Upper lobe of right lung (tissue), 1 donor: ENCODE measurements around the gene NAALADL2. TPM values are rescaled to one million over a fixed set of nuclear protein-coding genes. Genes with fewer than 3 reads are reported as not detected.

Experiments
- ATAC-seq: fragments of 200-7000 bp; cut with Tn5 transposase; one replicate; pipeline ENCODE4 v1.9.1; 2020; ENCODE audit warnings: mild to moderate bottlenecking, moderate library complexity
- DNase-seq: peaks from one replicate; pipeline ENCODE4 v3.0.0-alpha.2; 2020
- H3K27ac ChIP-seq: fragments of 200-600 bp; one replicate; pipeline ENCODE4 v1.8.0; 2022
- H3K27me3 ChIP-seq: fragments of 200-600 bp; one replicate; pipeline ENCODE4 v1.8.0; 2022; ENCODE audit warnings: mild to moderate bottlenecking
- H3K36me3 ChIP-seq: fragments of 200-600 bp; one replicate; pipeline ENCODE4 v1.8.0; 2022
- H3K4me1 ChIP-seq: fragments of 200-600 bp; one replicate; pipeline ENCODE4 v1.8.0; 2022
- H3K4me3 ChIP-seq: fragments of 200-600 bp; one replicate; pipeline ENCODE4 v1.8.0; 2022; ENCODE audit warnings: mild to moderate bottlenecking
- H3K9me3 ChIP-seq: fragments of 200-600 bp; one replicate; pipeline ENCODE4 v1.8.0; 2022
- intact Hi-C: fragments of 100-400 bp; cut with DNase I; formaldehyde crosslinking; loops from one replicate; pipeline ENCODE4 v1.11.0; 2022
- total RNA-seq: library from RNA; stranded (reverse); fragmentation: NEBNext Ultra II Directional; extraction: Animal tissue kit (Norgen Biotek cat#: 25700); gene quantifications from one replicate; pipeline ENCODE4 v1.2.1, GENCODE V29; 2021
- TF ChIP-seq, protein P1 (sequence below): fragments of 200-600 bp; IDR thresholded peaks from one replicate; pipeline ENCODE4 v1.8.0; 2022; ENCODE audit warnings: antibody characterized with exemption
- donor health status: DM: no; HTN: yes; CAD: no; lungs with severe emphysema.

Gene NAALADL2
- total RNA-seq, 1 donor from 2014 or later = 8.5 TPM

- Histone ChIP-seq H3K27me3 (no peaks in the 10 kb centered on the region), H3K36me3 (no peaks in the 10 kb centered on the region), H3K4me3 (no peak overlapping the region), H3K9me3 (no peaks in the 10 kb centered on the region), H3K27ac (no peak overlapping the region), H3K4me1 (no peaks in the 10 kb centered on the region)
- intact Hi-C loops = no loop called here
- ATAC-seq (no peak), DNase-seq (no peak)
- TF ChIP-seq, protein P1, sequence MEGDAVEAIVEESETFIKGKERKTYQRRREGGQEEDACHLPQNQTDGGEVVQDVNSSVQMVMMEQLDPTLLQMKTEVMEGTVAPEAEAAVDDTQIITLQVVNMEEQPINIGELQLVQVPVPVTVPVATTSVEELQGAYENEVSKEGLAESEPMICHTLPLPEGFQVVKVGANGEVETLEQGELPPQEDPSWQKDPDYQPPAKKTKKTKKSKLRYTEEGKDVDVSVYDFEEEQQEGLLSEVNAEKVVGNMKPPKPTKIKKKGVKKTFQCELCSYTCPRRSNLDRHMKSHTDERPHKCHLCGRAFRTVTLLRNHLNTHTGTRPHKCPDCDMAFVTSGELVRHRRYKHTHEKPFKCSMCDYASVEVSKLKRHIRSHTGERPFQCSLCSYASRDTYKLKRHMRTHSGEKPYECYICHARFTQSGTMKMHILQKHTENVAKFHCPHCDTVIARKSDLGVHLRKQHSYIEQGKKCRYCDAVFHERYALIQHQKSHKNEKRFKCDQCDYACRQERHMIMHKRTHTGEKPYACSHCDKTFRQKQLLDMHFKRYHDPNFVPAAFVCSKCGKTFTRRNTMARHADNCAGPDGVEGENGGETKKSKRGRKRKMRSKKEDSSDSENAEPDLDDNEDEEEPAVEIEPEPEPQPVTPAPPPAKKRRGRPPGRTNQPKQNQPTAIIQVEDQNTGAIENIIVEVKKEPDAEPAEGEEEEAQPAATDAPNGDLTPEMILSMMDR = no peak
Measured at GRCh38 chr3:175410251-175410650, 551.1 kb downstream of the NAALADL2 start.

GRCh38 chr3:175411405-175411804 lies 552.3 kb downstream of the NAALADL2 start:
- TF ChIP-seq, protein P1 = no peak
- Histone ChIP-seq H3K9me3 (no peaks in the 10 kb centered on the region), H3K36me3 (no peaks in the 10 kb centered on the region), H3K4me1 (no peaks in the 10 kb centered on the region), H3K27ac (no peak overlapping the region), H3K27me3 (no peaks in the 10 kb centered on the region), H3K4me3 (no peak overlapping the region)
- ATAC-seq = no peak
- DNase-seq = no peak
- intact Hi-C loops = no loop called here

- no peak for DNase-seq
- no peak for ATAC-seq
- H3K4me3 ChIP-seq = no peak overlapping the region
- no peaks in the 10 kb centered on the region for H3K27me3 ChIP-seq
- H3K36me3 ChIP-seq = no peaks in the 10 kb centered on the region
- intact Hi-C loops = no loop called here
- TF ChIP-seq, protein P1 = no peak
- no peak overlapping the region for H3K27ac ChIP-seq
- H3K9me3 ChIP-seq = no peaks in the 10 kb centered on the region
- no peaks in the 10 kb centered on the region for H3K4me1 ChIP-seq
Measured at GRCh38 chr3:175411946-175412345, 552.8 kb downstream of the NAALADL2 start.

GRCh38 chr3:175413926-175414325 lies 554.8 kb downstream of the NAALADL2 start:
- Histone ChIP-seq H3K9me3 (no peaks in the 10 kb centered on the region), H3K36me3 (no peaks in the 10 kb centered on the region), H3K27me3 (no peaks in the 10 kb centered on the region), H3K27ac (no peak overlapping the region), H3K4me1 (no peaks in the 10 kb centered on the region), H3K4me3 (no peak overlapping the region)
- intact Hi-C loops = no loop called here
- TF ChIP-seq, protein P1 = no peak
- DNase-seq = no peak
- no peak for ATAC-seq

DNA sequence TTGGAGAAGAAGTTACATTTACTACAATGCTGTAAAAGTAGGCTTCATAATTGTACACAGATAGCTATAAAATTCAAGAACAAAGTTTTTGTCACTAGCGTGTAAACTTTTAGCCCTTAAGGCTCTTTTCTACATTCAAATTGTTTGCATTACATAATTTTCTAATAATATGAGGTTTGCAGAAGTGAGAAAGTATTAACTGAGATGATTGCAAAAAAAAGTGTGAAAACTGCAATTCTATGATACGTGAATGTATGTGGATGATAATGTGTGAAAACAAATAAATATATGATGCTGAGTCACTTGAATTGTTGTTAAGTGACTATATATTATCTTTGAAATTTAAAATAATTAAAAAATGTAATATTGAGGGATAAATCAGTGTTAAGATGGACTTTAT lies 557.5 kb downstream of the NAALADL2 start:
- intact Hi-C loops = no loop called here
- no peak for DNase-seq
- Histone ChIP-seq H3K27me3 (no peaks in the 10 kb centered on the region), H3K4me3 (no peak overlapping the region), H3K4me1 (no peaks in the 10 kb centered on the region), H3K9me3 (no peaks in the 10 kb centered on the region), H3K27ac (no peak overlapping the region), H3K36me3 (no peaks in the 10 kb centered on the region)
- TF ChIP-seq, protein P1 = no peak
- no peak for ATAC-seq

- TF ChIP-seq, protein P1 = no peak
- Histone ChIP-seq H3K27me3 (no peaks in the 10 kb centered on the region), H3K4me1 (no peaks in the 10 kb centered on the region), H3K27ac (no peak overlapping the region), H3K36me3 (no peaks in the 10 kb centered on the region), H3K4me3 (no peak overlapping the region), H3K9me3 (no peaks in the 10 kb centered on the region)
- intact Hi-C loops = no loop called here
- no peak for DNase-seq
- ATAC-seq = no peak
Measured at GRCh38 chr3:175417426-175417825, 558.3 kb downstream of the NAALADL2 start.
